ENCODE measurements around the gene NTN4. TPM values are rescaled to one million over a fixed set of nuclear protein-coding genes. Genes with fewer than 3 reads are reported as not detected.
A peak's percentile ranks its signal among the peaks of the same experiment; 100 is the strongest.
"Not testable (repeated sequence)": the region's sequence is repeated elsewhere in the genome, so short reads cannot be mapped to it uniquely, and the experiment has no call there.

The NTN4 gene
- total RNA-seq, 1 experiment from 2014 or later = 19.4 TPM

- DNase-seq (ENCODE audit: low spot score) = no peak
Observed at GRCh38 chr12:95755261-95755865, 35.2 kb downstream of the NTN4 start.

- not testable (repeated sequence) for DNase-seq (ENCODE audit: low spot score)
Observed at GRCh38 chr12:95746062-95746461, 44.5 kb downstream of the NTN4 start.

GRCh38 chr12:95742586-95742985 is 48.0 kb downstream of the NTN4 start:
- DNase-seq (ENCODE audit: low spot score) = no peak

- no peak for DNase-seq (ENCODE audit: low spot score)
Observed at GRCh38 chr12:95741635-95742034, 48.9 kb downstream of the NTN4 start.

- DNase-seq (ENCODE audit: low spot score) = no peak
Observed at GRCh38 chr12:95740751-95741150, 49.8 kb downstream of the NTN4 start.

- no peak for DNase-seq (ENCODE audit: low spot score)
Observed at GRCh38 chr12:95739561-95740313, 50.8 kb downstream of the NTN4 start.

GRCh38 chr12:95738024-95738611 is 52.4 kb downstream of the NTN4 start:
- no peak for DNase-seq (ENCODE audit: low spot score)

GRCh38 chr12:95736631-95737030 is 53.9 kb downstream of the NTN4 start:
- no peak for DNase-seq (ENCODE audit: low spot score)

GRCh38 chr12:95735728-95736127 is 54.8 kb downstream of the NTN4 start:
- not testable (repeated sequence) for DNase-seq (ENCODE audit: low spot score)

GRCh38 chr12:95733141-95733825 is 57.3 kb downstream of the NTN4 start:
- DNase-seq (ENCODE audit: low spot score) = peak; percentile 86

- no peak for DNase-seq (ENCODE audit: low spot score)
Observed at GRCh38 chr12:95731519-95731958, 59.0 kb downstream of the NTN4 start.

- no peak for DNase-seq (ENCODE audit: low spot score)
Observed at GRCh38 chr12:95730457-95730856, 60.1 kb downstream of the NTN4 start.

GRCh38 chr12:95726903-95727302 is 63.7 kb downstream of the NTN4 start:
- DNase-seq (ENCODE audit: low spot score) = no peak

GRCh38 chr12:95724767-95725166 is 65.8 kb downstream of the NTN4 start:
- DNase-seq (ENCODE audit: low spot score) = no peak

GRCh38 chr12:95723693-95724384 is 66.7 kb downstream of the NTN4 start:
- DNase-seq (ENCODE audit: low spot score) = no peak

- no peak for DNase-seq (ENCODE audit: low spot score)
Observed at GRCh38 chr12:95721320-95721719, 69.2 kb downstream of the NTN4 start.

GRCh38 chr12:95720146-95720545 is 70.4 kb downstream of the NTN4 start:
- DNase-seq (ENCODE audit: low spot score) = no peak

- DNase-seq (ENCODE audit: low spot score) = no peak
Observed at GRCh38 chr12:95718772-95719171, 71.8 kb downstream of the NTN4 start.

GRCh38 chr12:95718006-95718431 is 72.5 kb downstream of the NTN4 start:
- no peak for DNase-seq (ENCODE audit: low spot score)

- DNase-seq (ENCODE audit: low spot score) = no peak
Observed at GRCh38 chr12:95717316-95717928, 73.1 kb downstream of the NTN4 start.

GRCh38 chr12:95715177-95715576 is 75.4 kb downstream of the NTN4 start:
- DNase-seq (ENCODE audit: low spot score) = no peak
